GM21447 (cell line): ENCODE results near the gene CD300E.

Source experiments
- ATAC-seq: cut with Tn5 transposase; IDR thresholded peaks from one replicate; pipeline ENCODE4 v1.9.1; 2021; ENCODE audit not compliant: unreplicated experiment

CD300E gene

DNA sequence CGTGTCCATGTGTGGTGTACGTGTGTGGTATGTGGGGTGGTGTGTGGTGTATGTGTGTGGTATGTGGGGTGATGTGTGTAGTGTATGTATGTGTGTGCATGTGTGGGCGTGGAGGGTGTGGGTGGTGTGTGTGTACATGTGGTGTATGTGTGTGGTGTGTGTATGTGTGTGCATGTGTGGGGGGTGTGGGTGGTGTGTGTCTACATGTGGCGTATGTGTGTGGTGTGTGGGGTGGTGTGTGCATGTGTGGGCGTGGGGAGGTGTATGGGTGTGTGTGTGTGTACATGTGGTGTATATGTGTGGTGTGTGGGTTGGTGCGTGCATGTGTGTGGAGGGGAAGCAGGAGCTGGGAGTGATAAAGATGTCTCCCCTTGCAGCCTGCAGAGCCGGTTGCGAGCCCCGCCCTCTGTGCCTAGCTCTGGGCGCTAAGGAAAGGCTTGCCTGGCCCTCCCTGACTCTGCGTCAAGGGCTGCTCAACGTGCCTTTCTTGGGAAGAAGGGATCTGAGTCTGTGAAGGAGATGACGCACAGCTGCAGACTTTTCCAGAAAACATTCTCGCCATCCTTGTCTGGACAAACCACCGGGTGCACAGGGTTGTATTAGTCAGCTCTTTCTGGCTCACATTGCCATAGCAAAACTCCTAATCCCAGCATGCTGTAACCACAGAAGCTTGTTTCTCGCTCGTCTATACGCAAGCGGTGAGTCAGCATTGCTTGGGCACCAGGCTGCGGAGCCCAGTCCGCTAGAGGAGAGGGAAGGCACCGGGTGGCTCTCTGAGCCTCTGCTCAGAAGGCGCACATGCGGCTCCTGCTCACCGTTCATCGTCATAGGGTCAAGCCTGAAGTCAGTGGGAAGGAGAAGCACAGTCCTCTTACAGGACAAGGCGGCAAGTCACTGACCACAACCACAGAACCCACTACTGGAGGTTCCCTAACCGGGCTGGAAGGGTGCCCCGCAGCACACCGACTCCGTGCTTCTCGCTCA, 54.2 kb downstream of the CD300E start:
- ATAC-seq = no peak

DNA sequence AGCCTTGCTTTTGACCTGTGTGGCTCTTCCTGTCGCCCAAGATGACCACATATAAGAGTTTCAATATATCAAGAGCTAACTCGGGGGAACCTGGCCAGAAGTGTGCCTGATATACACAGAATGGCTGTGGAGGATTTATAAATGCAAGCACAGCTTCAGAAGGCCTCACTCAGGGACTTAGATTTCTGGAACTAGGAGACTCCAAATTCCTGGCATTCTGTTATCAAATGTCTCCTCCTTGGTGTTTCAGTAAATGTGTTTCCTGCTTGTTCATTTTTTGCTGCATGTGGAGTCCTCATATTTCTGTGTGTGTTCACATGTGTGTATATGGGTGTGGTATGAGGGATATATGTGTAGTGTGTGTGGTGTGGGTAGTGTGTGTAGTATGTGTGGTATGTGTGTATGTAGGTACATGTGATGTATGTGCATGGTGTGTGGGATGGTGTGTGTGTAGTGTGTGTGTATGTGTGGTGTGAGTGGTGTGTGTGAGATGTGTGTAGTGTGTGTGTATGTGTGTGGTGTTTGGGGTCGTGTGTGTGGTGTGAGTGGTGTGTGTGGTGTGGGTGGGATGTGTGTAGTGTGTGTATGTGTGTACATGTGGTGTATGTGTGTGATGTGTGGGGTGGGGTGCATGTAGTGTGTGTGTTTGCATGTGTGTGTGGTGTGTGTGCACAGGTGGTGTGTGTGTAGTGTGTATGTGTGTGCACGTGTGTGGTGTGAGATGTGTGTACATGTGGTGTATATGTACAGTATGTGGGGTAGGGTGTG, 55.2 kb downstream of the CD300E start:
- no peak for ATAC-seq

DNA sequence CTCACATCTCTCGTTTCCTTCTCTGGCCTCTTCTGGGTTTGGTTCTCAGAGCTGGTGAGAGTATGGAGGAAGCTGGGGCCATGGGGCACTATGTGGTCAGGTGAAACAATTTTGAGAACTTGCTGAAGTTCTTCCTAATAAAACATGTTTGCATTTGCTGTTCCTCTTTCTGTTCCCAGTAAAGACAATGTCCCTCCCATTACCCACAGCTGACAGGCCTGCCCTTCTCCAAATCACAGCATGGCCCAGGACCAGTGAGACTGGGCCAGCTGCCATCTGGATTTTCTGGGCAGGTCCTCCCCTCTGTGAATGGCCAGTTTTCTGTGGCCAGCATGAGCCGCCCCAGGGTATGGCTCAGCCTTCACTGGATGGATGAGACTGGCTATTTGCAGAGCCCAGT, 56.1 kb downstream of the CD300E start, which contains the start of gene CD300H:
Gene CD300H, minus strand, starts transcription at position 113 of the 400 bp plus-strand sequence.
- ATAC-seq = no peak

DNA sequence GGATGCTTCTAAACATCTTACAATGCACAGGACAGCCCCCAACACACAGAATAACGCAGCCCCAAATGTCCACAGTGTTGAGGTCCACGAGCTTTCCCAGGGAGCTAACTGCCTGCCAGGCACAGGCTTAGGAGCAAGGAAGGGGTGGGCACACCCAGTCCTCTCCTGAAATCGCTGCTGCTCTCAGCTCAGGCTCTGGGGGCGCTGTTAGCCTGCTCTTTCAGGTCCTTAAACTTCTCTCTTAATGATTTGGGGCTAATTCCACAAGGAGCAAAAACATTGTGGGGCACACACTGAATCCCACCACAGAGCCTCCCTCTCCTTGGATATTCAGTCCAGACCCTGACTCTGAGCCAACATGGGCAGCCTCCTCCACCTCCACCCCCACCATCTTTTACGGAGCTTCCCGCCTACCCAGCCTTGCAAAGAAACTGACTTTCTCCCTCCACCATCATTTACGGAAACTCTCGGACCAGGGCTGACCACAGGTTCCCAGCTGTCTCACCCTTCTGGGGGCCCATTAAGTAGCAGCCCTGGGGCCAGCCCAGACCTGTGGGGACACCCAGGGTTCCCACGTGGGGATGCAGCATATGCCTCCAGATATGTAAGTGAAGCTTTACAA, 57.3 kb downstream of the CD300E start:
- no peak for ATAC-seq

DNA sequence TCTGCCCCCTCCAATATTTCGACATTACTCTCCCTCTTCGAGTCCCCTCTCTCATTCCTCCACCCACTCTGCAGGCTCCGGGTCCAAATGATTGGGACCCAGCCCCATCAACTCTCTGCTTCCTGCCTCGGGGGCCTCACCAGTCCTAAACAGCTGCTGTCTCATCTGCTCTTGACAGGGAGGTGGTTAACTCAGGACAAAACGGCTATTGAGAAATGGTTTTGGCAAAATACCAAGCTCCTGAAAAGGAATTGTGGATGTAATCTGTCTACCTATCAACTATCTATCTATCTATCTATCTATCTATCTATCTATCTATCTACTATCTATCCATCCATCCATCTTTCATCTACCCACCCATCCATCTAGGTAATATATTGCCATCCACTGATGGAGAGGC, 58.4 kb downstream of the CD300E start:
- no peak for ATAC-seq

DNA sequence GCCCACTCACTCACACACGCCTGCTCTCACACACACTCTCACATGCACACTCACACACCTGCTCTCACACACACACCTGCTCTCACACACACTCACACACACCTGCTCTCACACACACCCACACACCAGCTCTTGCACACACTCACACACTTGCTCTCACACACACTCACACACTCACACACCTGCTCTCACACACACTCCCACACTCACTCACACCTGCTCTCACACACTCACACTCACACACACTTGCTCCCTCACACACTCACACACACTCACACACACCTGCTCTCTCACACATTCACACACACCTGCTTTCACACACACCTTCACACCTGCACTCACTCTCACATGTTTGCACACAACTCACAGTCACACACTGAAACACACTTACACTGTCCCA, 60.2 kb downstream of the CD300E start:
- ATAC-seq = no peak

DNA sequence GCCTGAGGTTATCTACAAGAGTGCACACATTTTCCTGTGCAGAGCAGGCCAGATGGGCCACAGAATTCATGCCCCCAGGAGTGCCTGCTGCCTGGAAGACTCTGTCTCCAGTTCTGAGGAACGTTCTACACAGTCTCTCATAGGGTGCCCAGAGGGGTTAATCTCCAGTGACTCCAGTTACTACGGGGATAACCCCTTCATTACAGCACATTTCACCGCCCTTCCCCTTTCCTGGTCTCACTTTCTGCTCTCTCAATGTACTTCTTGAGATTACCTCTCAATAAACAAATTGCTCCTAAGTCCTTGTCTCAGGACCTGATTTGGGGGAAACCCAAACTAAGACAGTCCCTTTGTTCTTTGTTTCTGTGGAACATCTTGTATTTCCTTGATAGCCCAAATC, 62.0 kb downstream of the CD300E start:
- no peak for ATAC-seq
